GM18502 (cell line): Measurements from ENCODE around the gene ANO9.
"Not testable (repeated sequence)": the region's sequence is repeated elsewhere in the genome, so short reads cannot be mapped to it uniquely, and the experiment has no call there.

Experiments
- ATAC-seq: cut with Tn5 transposase; IDR thresholded peaks from one replicate; pipeline ENCODE4 v1.9.1; 2021; ENCODE audit warnings: mild to moderate bottlenecking; ENCODE audit not compliant: unreplicated experiment, poor library complexity

The ANO9 gene

GRCh38 chr11:438101-438844, 3.5 kb downstream of the ANO9 start:
- ATAC-seq: no peak

GRCh38 chr11:437228-437870, 4.5 kb downstream of the ANO9 start:
- no peak for ATAC-seq

GRCh38 chr11:434999-435740, 6.6 kb downstream of the ANO9 start:
- not testable (repeated sequence) for ATAC-seq

- ATAC-seq: no peak
Observed at GRCh38 chr11:434496-434895, 7.3 kb downstream of the ANO9 start.

GRCh38 chr11:433641-434040, 8.2 kb downstream of the ANO9 start:
- no peak for ATAC-seq

GRCh38 chr11:433111-433510, 8.7 kb downstream of the ANO9 start:
- no peak for ATAC-seq

- no peak for ATAC-seq
Observed at GRCh38 chr11:432501-433100, 9.2 kb downstream of the ANO9 start.

- ATAC-seq: no peak
Observed at GRCh38 chr11:431921-432320, 9.9 kb downstream of the ANO9 start.

GRCh38 chr11:429931-430456, 11.8 kb downstream of the ANO9 start:
- no peak for ATAC-seq

- no peak for ATAC-seq
Observed at GRCh38 chr11:429391-429790, 12.4 kb downstream of the ANO9 start.

GRCh38 chr11:428295-428694, 13.5 kb downstream of the ANO9 start:
- ATAC-seq: no peak

- no peak for ATAC-seq
Observed at GRCh38 chr11:426851-427250, 15.0 kb downstream of the ANO9 start.

- ATAC-seq: no peak
Observed at GRCh38 chr11:425301-425700, 16.5 kb downstream of the ANO9 start.

- ATAC-seq: not testable (repeated sequence)
Observed at GRCh38 chr11:424766-425165, 17.0 kb downstream of the ANO9 start.

GRCh38 chr11:424232-424631, 17.6 kb downstream of the ANO9 start:
- ATAC-seq: no peak

- no peak for ATAC-seq
Observed at GRCh38 chr11:422249-422656, 19.6 kb downstream of the ANO9 start.

GRCh38 chr11:420911-421321, 20.9 kb downstream of the ANO9 start:
- ATAC-seq: no peak

- no peak for ATAC-seq
Observed at GRCh38 chr11:420054-420910, 21.5 kb downstream of the ANO9 start.

- no peak for ATAC-seq
Observed at GRCh38 chr11:419248-420005, 22.4 kb downstream of the ANO9 start.
